ENCODE data around the gene NR2F2.
A peak's percentile ranks its signal among the peaks of the same experiment; 100 is the strongest.

NR2F2 gene

GRCh38 chr15:96349857-96350720, 19.6 kb downstream of the NR2F2 start:
- TF ChIP-seq JUND (IDR thresholded peaks at IDR 0.05; ENCODE audit: low read depth) = no peak
- no peak for DNase-seq (ENCODE audit: low read depth in 1 of 2, low spot score in 1 of 2)
- in situ Hi-C loops (cut with HindIII; ENCODE audit: low pct_unique_long_range_greater_than_20kb, low sequenced_read_pairs) = no loop called here

GRCh38 chr15:96350934-96351724, 20.6 kb downstream of the NR2F2 start:
- DNase-seq (ENCODE audit: low read depth in 1 of 2, low spot score in 1 of 2) = no peak
- TF ChIP-seq JUND (IDR thresholded peaks at IDR 0.05; ENCODE audit: low read depth) = no peak
- in situ Hi-C loops (cut with HindIII; ENCODE audit: low pct_unique_long_range_greater_than_20kb, low sequenced_read_pairs) = no loop called here

- DNase-seq (ENCODE audit: low read depth in 1 of 2, low spot score in 1 of 2) = no peak
- no peak for TF ChIP-seq JUND (IDR thresholded peaks at IDR 0.05; ENCODE audit: low read depth)
- in situ Hi-C loops (cut with HindIII; ENCODE audit: low pct_unique_long_range_greater_than_20kb, low sequenced_read_pairs) = no loop called here
Observed at GRCh38 chr15:96351761-96352603, 21.5 kb downstream of the NR2F2 start.

- no peak for DNase-seq (ENCODE audit: low read depth in 1 of 2, low spot score in 1 of 2)
- TF ChIP-seq JUND (IDR thresholded peaks at IDR 0.05; ENCODE audit: low read depth) = no peak
- in situ Hi-C loops (cut with HindIII; ENCODE audit: low pct_unique_long_range_greater_than_20kb, low sequenced_read_pairs) = no loop called here
Observed at GRCh38 chr15:96352604-96353405, 22.3 kb downstream of the NR2F2 start.

- no peak for DNase-seq (ENCODE audit: low read depth in 1 of 2, low spot score in 1 of 2)
Observed at GRCh38 chr15:96353416-96353929, 23.0 kb downstream of the NR2F2 start.

GRCh38 chr15:96353930-96354730, 23.6 kb downstream of the NR2F2 start:
- in situ Hi-C loops (cut with HindIII; ENCODE audit: low pct_unique_long_range_greater_than_20kb, low sequenced_read_pairs) = no loop called here
- no peak for TF ChIP-seq JUND (IDR thresholded peaks at IDR 0.05; ENCODE audit: low read depth)
- peak; percentile 41 to 58 for DNase-seq (ENCODE audit: low read depth in 1 of 2, low spot score in 1 of 2)

More at GRCh38 chr15:96353416-96353929, 23.0 kb downstream of the NR2F2 start:
- in situ Hi-C loops (cut with HindIII; ENCODE audit: low pct_unique_long_range_greater_than_20kb, low sequenced_read_pairs) = no loop called here
- TF ChIP-seq JUND (IDR thresholded peaks at IDR 0.05; ENCODE audit: low read depth) = no peak

GRCh38 chr15:96354731-96355567, 24.4 kb downstream of the NR2F2 start:
- peak; percentile 77 to 79 for DNase-seq (ENCODE audit: low read depth in 1 of 2, low spot score in 1 of 2)
- in situ Hi-C loops (cut with HindIII; ENCODE audit: low pct_unique_long_range_greater_than_20kb, low sequenced_read_pairs) = no loop called here
- no peak for TF ChIP-seq JUND (IDR thresholded peaks at IDR 0.05; ENCODE audit: low read depth)

- no peak for DNase-seq (ENCODE audit: low read depth in 1 of 2, low spot score in 1 of 2)
- in situ Hi-C loops (cut with HindIII; ENCODE audit: low pct_unique_long_range_greater_than_20kb, low sequenced_read_pairs) = no loop called here
- no peak for TF ChIP-seq JUND (IDR thresholded peaks at IDR 0.05; ENCODE audit: low read depth)
Observed at GRCh38 chr15:96355568-96356187, 25.2 kb downstream of the NR2F2 start.

- TF ChIP-seq JUND (IDR thresholded peaks at IDR 0.05; ENCODE audit: low read depth) = no peak
- in situ Hi-C loops (cut with HindIII; ENCODE audit: low pct_unique_long_range_greater_than_20kb, low sequenced_read_pairs) = no loop called here
- peak; percentile 81 to 82 for DNase-seq (ENCODE audit: low read depth in 1 of 2, low spot score in 1 of 2)
Observed at GRCh38 chr15:96356494-96357455, 26.3 kb downstream of the NR2F2 start.

Data from T47D (cell line).